ENCODE data around the gene MANSC4.
A peak's percentile ranks its signal among the peaks of the same experiment; 100 is the strongest.

MANSC4 gene

DNA sequence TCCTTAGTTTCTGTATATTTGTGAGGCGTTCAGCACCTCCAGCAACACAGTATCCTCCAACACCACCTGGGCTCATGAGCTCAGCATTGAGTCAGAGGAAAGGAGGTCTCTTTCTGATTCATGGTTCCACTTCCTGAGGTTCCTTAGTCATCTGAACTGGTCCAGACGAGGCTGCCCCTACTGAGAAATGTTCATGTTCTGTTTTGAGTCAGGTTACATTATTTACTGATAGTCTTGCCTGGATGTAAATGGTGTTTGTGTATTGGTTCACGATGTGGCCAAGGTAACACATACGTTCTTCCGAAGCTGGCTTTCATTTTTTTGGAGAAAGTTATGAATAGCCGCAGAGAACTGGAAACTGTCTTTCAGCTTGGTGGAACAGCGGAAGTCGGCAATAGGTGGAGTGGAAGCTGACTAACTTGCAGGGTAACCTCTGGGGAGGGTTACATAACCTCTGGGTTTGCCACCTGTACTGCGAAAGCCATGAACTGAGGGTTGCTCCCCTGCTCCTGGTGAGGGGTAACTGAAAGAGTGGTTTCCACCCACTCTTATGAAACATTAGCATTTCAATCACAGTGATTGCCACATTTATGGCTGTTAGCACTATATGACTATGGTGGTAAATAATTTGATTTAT, 42.2 kb upstream of the MANSC4 start:
- H3K4me1 Mint-ChIP-seq, result peaks cover 10% of the 10 kb centered on the region
- H3K36me3 Mint-ChIP-seq (ENCODE audit: low read depth), result no peaks in the 10 kb centered on the region
- TF ChIP-seq, protein P1, sequence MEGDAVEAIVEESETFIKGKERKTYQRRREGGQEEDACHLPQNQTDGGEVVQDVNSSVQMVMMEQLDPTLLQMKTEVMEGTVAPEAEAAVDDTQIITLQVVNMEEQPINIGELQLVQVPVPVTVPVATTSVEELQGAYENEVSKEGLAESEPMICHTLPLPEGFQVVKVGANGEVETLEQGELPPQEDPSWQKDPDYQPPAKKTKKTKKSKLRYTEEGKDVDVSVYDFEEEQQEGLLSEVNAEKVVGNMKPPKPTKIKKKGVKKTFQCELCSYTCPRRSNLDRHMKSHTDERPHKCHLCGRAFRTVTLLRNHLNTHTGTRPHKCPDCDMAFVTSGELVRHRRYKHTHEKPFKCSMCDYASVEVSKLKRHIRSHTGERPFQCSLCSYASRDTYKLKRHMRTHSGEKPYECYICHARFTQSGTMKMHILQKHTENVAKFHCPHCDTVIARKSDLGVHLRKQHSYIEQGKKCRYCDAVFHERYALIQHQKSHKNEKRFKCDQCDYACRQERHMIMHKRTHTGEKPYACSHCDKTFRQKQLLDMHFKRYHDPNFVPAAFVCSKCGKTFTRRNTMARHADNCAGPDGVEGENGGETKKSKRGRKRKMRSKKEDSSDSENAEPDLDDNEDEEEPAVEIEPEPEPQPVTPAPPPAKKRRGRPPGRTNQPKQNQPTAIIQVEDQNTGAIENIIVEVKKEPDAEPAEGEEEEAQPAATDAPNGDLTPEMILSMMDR (IDR thresholded peaks at IDR 0.05), result no peak
- H3K9me3 Mint-ChIP-seq, result no peaks in the 10 kb centered on the region
- no peak overlapping the region for H3K4me3 Mint-ChIP-seq
- DNase-seq, result no peak
- no peak overlapping the region for H3K27ac Mint-ChIP-seq
- H3K27me3 Mint-ChIP-seq (ENCODE audit: low read depth, poor library complexity), result peaks cover 7% of the 10 kb centered on the region

DNA sequence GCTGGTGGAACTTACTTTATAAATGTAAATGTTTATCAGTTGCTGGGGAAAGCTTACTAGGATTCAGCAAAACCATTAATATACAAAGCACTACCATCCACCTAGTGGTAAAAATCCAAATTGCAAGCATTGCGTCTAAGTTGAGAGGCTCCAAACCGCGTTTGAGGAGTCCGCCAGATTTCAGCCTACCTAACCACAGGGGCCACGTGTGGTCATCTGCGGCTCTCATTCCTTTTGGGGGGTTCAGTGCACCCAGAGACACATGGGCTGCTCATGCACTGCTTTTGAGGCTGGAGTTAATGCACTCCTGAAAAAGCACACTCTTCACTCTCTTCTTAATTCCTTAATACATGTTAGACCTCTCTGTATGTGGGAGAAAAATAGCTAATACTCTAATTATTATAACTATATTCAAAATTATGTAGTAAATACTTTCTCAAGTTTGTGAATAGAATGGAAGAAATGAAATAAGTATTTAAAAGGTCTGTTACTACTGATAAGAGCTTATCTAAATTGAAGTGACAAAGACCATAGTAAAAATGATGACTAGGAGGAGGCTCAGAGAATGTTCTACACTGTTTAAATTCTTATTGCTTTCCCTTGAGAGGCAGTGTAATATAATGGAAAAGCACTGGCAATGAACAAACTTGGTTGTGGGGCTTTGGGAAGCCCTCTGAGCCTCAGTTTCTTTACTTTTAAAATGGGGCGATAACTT, 41.4 kb upstream of the MANSC4 start:
- Mint-ChIP-seq H3K27ac (no peak overlapping the region), H3K27me3 (ENCODE audit: low read depth, poor library complexity) (peaks cover 7% of the 10 kb centered on the region), H3K36me3 (ENCODE audit: low read depth) (no peaks in the 10 kb centered on the region), H3K4me3 (no peak overlapping the region), H3K4me1 (peaks cover 10% of the 10 kb centered on the region), H3K9me3 (peaks cover 2% of the 10 kb centered on the region)
- peak; percentile 39 for DNase-seq
- TF ChIP-seq, protein P1 (IDR thresholded peaks at IDR 0.05), result peak; percentile 84

DNA sequence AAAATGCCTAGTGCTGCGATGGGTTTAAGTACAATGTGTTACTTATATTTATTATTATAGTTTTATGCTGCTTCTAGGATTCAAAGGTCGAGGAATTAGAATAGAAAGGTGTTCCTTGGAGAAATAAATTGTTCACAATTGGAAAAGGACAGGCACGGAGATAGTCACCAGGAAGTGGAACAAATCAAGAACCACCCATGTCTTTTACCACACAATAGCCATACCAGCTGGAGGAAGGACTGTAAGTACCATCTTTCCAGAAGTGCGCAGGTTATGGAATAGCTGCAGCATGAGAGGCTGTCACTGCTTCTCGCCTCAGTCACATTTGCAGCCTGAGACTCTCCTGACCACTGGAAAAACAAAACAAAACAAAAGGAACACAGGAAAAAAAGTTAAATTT, 40.5 kb upstream of the MANSC4 start:
- Mint-ChIP-seq H3K36me3 (ENCODE audit: low read depth) (no peaks in the 10 kb centered on the region), H3K4me3 (no peak overlapping the region), H3K27ac (no peak overlapping the region), H3K9me3 (peaks cover 6% of the 10 kb centered on the region), H3K27me3 (ENCODE audit: low read depth, poor library complexity) (peaks cover 7% of the 10 kb centered on the region), H3K4me1 (peaks cover 10% of the 10 kb centered on the region)
- TF ChIP-seq, protein P1 (IDR thresholded peaks at IDR 0.05), result no peak
- no peak for DNase-seq

DNA sequence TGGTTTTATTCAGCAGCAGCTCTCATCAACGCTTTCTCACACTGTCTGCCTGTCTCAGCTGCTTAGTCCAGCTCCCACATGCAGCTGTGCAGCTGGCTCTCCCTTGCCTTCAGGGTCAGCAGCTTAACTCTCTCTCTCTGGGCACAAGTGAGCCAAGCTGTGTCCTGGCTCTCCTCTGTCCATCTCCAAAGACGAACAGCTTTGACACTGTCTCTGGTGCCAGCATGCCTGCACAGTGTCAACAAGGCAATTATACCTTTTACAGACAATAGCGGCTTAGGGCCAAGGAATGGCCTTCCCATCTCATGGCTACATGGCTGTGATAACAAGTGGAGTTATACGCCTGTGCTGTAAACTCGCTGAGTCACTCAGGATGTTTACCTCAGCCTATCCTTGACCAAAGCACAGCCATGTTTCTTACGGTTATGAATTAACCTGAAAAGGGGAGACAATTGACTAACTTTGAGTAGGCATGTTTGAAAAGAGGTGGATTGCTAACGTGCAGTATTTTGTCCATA, 38.4 kb upstream of the MANSC4 start:
- Mint-ChIP-seq H3K27ac (peak overlapping the region; percentile 57), H3K27me3 (ENCODE audit: low read depth, poor library complexity) (peaks cover 3% of the 10 kb centered on the region), H3K9me3 (peaks cover 6% of the 10 kb centered on the region), H3K4me3 (no peak overlapping the region), H3K4me1 (no peaks in the 10 kb centered on the region), H3K36me3 (ENCODE audit: low read depth) (no peaks in the 10 kb centered on the region)
- DNase-seq, result no peak
- TF ChIP-seq, protein P1 (IDR thresholded peaks at IDR 0.05), result no peak

DNA sequence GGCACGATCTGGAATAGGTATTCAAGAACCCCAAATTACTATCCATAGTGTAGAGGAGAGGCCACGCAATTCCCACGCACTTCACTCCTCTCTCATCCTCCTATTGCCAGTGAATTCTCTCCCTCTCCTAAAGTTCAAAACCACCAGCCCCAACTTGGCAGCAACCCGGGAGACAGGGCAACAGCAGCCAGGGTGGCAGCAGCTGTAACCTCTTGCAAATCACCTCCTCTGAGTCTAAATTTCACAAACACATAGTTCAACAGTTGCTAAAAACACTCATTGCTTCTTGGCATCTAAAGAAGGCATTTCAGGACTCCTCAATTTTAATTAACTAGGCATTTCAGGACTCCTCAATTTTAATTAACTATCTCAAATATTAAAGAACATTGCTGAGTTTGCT, 37.7 kb upstream of the MANSC4 start:
- H3K27me3 Mint-ChIP-seq (ENCODE audit: low read depth, poor library complexity), result peaks cover 3% of the 10 kb centered on the region
- no peaks in the 10 kb centered on the region for H3K4me1 Mint-ChIP-seq
- TF ChIP-seq, protein P1 (IDR thresholded peaks at IDR 0.05), result no peak
- no peak overlapping the region for H3K27ac Mint-ChIP-seq
- no peak for DNase-seq
- no peak overlapping the region for H3K4me3 Mint-ChIP-seq
- H3K36me3 Mint-ChIP-seq (ENCODE audit: low read depth), result no peaks in the 10 kb centered on the region
- H3K9me3 Mint-ChIP-seq, result peaks cover 6% of the 10 kb centered on the region

Data from nephron progenitor cell (in vitro differentiated cells).